ENCODE measurements around the gene DMRT1.
A peak's percentile ranks its signal among the peaks of the same experiment; 100 is the strongest.

DMRT1 gene

GRCh38 chr9:980640-981039 lies 139.1 kb downstream of the DMRT1 start (continued):
- TF ChIP-seq BCL11B (tag by site-specific recombination; IDR thresholded peaks at IDR 0.05; ENCODE audit: low read depth) = no peak

GRCh38 chr9:981491-981898 lies 140.0 kb downstream of the DMRT1 start:
- no peak overlapping the region for H3K4me3 ChIP-seq (ENCODE audit: low read depth, low read length)
- H3K27ac ChIP-seq (ENCODE audit: extremely low read depth, low read depth, low read length) = no peak overlapping the region
- CTCF ChIA-PET = interaction anchor here (0.7 kb wide), 1 partner anchor 28 kb away, joined by 4 read pairs; no protein-coding TSS in a partner anchor
- H3K9me3 ChIP-seq (ENCODE audit: control insufficient read depth, insufficient read depth, low read depth, low read length) = no peaks in the 10 kb centered on the region
- H3K36me3 ChIP-seq (ENCODE audit: control insufficient read depth in 2 of 2, insufficient read depth in 1 of 2, low read length in 2 of 2) = no peaks in the 10 kb centered on the region
- POLR2A ChIA-PET = no interaction called here
- H3K4me1 ChIP-seq (ENCODE audit: control insufficient read depth, insufficient read depth, low read length) = no peaks in the 10 kb centered on the region; the same call in 1 of the 2 replicates
- no peak for TF ChIP-seq FEZF1 (tag by site-specific recombination; IDR thresholded peaks at IDR 0.05)
- no peak for TF ChIP-seq TCF7L2 (IDR thresholded peaks at IDR 0.05; ENCODE audit: borderline replicate concordance, low read depth, low read length)
- no peak for TF ChIP-seq KLF7 (tag by site-specific recombination; IDR thresholded peaks at IDR 0.05; ENCODE audit: borderline replicate concordance)
- TF ChIP-seq ZNF555 (tag by site-specific recombination; conservative IDR thresholded peaks at IDR 0.05) = no peak
- TF ChIP-seq ZBTB20 (tag by site-specific recombination; IDR thresholded peaks at IDR 0.05) = no peak
- no peak for TF ChIP-seq ZNF560 (tag by site-specific recombination; IDR thresholded peaks at IDR 0.05; ENCODE audit: borderline replicate concordance)
- TF ChIP-seq, protein P1, sequence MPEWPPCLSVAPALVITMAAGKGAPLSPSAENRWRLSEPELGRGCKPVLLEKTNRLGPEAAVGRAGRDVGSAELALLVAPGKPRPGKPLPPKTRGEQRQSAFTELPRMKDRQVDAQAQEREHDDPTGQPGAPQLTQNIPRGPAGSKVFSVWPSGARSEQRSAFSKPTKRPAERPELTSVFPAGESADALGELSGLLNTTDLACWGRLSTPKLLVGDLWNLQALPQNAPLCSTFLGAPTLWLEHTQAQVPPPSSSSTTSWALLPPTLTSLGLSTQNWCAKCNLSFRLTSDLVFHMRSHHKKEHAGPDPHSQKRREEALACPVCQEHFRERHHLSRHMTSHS (tag by site-specific recombination; IDR thresholded peaks at IDR 0.05) = no peak
- no peak for TF ChIP-seq ZFHX2 (tag by site-specific recombination; conservative IDR thresholded peaks at IDR 0.05)
- no peak for TF ChIP-seq SETDB1 (IDR thresholded peaks at IDR 0.05; ENCODE audit: insufficient read length, low read length)
- TF ChIP-seq ZNF174 (tag by site-specific recombination; IDR thresholded peaks at IDR 0.05) = no peak
- no peak for TF ChIP-seq ZNF121 (tag by site-specific recombination; IDR thresholded peaks at IDR 0.05)
- no peak for TF ChIP-seq ZNF623 (tag by site-specific recombination; IDR thresholded peaks at IDR 0.05)
- TF ChIP-seq ZSCAN23 (tag by site-specific recombination; IDR thresholded peaks at IDR 0.05) = no peak

DNA sequence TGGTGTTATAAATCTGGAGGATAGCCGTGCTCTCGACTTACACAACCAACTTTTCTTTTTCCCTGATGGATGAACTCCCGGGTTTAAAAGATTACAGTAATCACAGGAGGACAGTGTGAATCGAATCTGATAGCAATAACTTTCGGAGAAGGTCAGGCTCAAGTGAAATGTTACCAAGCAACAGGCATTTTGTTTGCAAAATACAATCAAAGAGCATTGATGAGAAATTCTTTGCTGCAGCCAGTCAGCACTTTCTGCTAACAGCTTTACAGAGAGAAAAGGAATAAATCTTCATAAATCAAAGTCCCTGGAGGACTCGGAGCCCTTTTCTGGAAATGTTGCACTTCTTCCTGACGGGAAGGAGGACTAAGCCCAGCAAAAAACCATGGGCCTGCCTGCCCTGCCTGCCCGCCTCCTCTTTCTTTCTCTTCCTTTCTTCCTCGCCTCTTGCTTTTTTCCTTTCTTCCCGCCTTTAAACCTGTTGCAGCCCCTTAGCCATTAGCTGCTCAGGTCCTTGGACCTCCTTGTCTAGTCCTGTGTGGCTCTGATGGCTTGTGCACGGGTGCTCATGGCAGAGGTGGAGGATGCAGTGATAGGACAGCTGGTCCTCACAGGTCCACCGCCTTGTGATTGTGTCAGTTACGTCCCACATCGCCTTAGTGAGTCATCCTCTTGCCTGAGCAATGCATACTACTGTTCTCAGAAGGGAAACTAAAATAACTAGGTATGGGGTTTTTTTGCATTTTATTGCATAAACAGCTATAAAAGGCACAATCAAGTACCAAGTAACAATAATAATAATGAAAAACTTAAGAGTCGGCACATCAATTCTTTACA lies 141.1 kb downstream of the DMRT1 start:
- H3K4me3 ChIP-seq (ENCODE audit: low read depth, low read length) = no peak overlapping the region
- no peaks in the 10 kb centered on the region; the same call in 1 of the 2 replicates for H3K4me1 ChIP-seq (ENCODE audit: control insufficient read depth, insufficient read depth, low read length)
- no peaks in the 10 kb centered on the region for H3K36me3 ChIP-seq (ENCODE audit: control insufficient read depth in 2 of 2, insufficient read depth in 1 of 2, low read length in 2 of 2)
- ChIA-PET CTCF (interaction anchor here (0.8 to 1.2 kb wide), 2 partner anchors 9 to 89 kb away, joined by 3 read pairs; no protein-coding TSS in a partner anchor), POLR2A (no interaction called here)
- H3K9me3 ChIP-seq (ENCODE audit: control insufficient read depth, insufficient read depth, low read depth, low read length) = no peaks in the 10 kb centered on the region
- no peak overlapping the region for H3K27ac ChIP-seq (ENCODE audit: extremely low read depth, low read depth, low read length)
- TF ChIP-seq GLI2 (tag by site-specific recombination; IDR thresholded peaks at IDR 0.05; ENCODE audit: borderline replicate concordance, low read depth) = no peak
- 0 out of 2 replicates have a peak, but pooled peaks have one; percentile 15 for TF ChIP-seq SCRT1 (tag by site-specific recombination; IDR thresholded peaks at IDR 0.05; ENCODE audit: borderline replicate concordance)
- TF ChIP-seq ZBTB21 (tag by site-specific recombination; IDR thresholded peaks at IDR 0.05) = no peak
- TF ChIP-seq SP2 (tag by site-specific recombination; IDR thresholded peaks at IDR 0.05) = no peak
- TF ChIP-seq ZNF558 (tag by site-specific recombination; IDR thresholded peaks at IDR 0.05) = no peak
- no peak for TF ChIP-seq ZNF747 (tag by site-specific recombination; IDR thresholded peaks at IDR 0.05)
- peak; percentile 52; the same call in 1 of the 2 replicates for TF ChIP-seq SCRT2 (tag by site-specific recombination; IDR thresholded peaks at IDR 0.05)
- TF ChIP-seq SALL2 (tag by site-specific recombination; IDR thresholded peaks at IDR 0.05; ENCODE audit: borderline replicate concordance) = no peak
- no peak for TF ChIP-seq ZNF645 (tag by site-specific recombination; IDR thresholded peaks at IDR 0.05)
- TF ChIP-seq ZNF292 (tag by site-specific recombination; IDR thresholded peaks at IDR 0.05; ENCODE audit: borderline replicate concordance, low read depth) = no peak
- TF ChIP-seq TCF7L2 (IDR thresholded peaks at IDR 0.05; ENCODE audit: borderline replicate concordance, low read depth, low read length) = no peak
- TF ChIP-seq, protein P2, sequence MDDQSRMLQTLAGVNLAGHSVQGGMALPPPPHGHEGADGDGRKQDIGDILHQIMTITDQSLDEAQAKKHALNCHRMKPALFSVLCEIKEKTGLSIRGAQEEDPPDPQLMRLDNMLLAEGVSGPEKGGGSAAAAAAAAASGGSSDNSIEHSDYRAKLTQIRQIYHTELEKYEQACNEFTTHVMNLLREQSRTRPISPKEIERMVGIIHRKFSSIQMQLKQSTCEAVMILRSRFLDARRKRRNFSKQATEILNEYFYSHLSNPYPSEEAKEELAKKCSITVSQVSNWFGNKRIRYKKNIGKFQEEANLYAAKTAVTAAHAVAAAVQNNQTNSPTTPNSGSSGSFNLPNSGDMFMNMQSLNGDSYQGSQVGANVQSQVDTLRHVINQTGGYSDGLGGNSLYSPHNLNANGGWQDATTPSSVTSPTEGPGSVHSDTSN (CRISPR knock-in tag; IDR thresholded peaks at IDR 0.05) = no peak
- no peak for TF ChIP-seq ZNF248 (tag by site-specific recombination; IDR thresholded peaks at IDR 0.05)
- TF ChIP-seq TRIM28 (IDR thresholded peaks at IDR 0.05; ENCODE audit: borderline replicate concordance, low read length) = no peak

All from HEK293 (cell line).